ENCODE data around the gene PRPF19.

PRPF19 gene

GRCh38 chr11:60906132-60906972 lies at the start of gene PRPF19:
Gene PRPF19, minus strand, starts transcription at chr11:60906585. Its CDS starts 203 bp downstream, at chr11:60906382.
- peak; percentile 98 to 99 for DNase-seq

DNA sequence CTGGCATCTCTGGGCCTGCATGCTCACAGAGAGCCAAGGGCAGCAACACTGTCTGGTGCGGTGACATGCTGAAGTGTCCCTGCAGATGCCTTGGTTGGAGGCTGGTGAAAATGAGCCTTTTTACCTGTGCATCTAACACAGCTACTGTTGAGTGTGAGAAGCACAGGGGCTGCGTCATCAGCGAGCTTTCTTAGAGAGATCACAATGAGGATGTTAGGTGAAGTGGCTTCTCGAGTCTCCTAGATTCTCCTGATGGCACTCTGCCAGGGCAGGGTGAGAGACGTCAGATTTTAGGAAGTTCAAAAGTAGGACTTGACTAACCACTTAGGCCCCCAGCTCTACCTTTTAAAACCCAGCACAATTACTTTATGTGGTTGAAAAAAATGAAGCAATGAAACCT lies 49.2 kb upstream of the PRPF19 start:
- peak in 1 of 2 donors; percentile 47 for DNase-seq

- peak; percentile 27 to 74 for DNase-seq
These were observed 48.0 kb upstream of the PRPF19 start for GRCh38 chr11:60954421-60954820.

DNA sequence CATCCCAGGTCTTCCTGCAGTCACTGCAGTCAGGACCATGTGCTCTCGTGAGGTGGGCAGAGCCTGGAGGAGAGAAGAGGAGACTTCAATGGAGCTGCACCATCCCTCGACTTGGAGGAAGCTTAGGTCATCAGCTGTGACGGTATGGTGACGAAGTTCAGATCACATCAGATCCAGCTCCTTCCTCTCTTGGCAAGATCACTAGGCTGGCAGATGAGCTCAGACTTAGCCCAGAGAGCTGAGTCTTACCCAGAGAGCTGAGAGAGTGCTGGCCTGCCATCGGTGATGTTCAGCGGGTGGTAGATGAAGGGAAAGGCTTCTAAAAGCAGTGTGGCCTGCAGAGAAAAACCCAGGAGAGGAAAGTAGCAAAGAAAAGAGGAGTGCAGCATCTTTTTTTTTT lies 47.4 kb upstream of the PRPF19 start:
- DNase-seq: peak in 1 of 2 donors; percentile 74

DNA sequence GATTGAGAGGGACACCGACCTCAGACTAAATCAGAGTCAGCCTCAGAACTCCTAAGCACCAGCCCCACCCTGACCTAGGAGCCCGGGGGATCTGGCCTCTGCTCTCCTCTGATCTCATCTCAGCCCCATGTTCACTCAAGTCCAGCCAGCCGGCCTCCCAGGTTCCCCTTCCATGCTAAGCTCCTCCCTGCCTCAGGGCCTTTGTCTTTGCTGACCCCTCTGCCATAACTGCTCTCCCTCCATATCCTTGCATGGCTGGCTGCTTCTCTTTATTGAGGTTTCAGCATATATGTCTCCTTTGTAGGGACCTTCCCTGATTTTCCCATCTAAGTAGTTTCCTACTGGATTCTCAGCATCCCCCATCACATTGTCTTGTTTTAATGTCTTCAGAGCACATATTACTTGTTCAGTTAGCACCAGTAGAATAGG lies 46.4 kb upstream of the PRPF19 start:
- no peak for DNase-seq

GRCh38 chr11:60951904-60952741 lies 45.7 kb upstream of the PRPF19 start, which contains the start of gene SLC15A3:
Gene SLC15A3, minus strand, starts transcription at chr11:60952176. Its CDS starts 625 bp downstream, at chr11:60951551.
- DNase-seq: peak; percentile 50 to 89

DNA sequence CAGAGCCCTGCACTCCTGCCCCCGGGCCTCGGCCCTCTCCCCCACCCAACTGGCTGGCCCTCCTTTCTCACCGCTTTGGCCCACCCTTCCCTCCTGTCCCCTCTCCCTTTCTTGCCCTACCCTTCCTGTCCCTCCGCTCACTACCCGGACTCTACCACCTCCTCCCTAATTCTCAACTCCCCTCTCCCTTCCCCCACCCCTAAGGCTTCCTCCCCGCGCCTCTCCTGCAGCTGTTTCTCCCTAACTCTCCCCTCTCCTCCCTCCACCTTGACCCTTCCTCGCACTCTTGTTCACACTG lies 45.2 kb upstream of the PRPF19 start:
- no peak for DNase-seq

DNA sequence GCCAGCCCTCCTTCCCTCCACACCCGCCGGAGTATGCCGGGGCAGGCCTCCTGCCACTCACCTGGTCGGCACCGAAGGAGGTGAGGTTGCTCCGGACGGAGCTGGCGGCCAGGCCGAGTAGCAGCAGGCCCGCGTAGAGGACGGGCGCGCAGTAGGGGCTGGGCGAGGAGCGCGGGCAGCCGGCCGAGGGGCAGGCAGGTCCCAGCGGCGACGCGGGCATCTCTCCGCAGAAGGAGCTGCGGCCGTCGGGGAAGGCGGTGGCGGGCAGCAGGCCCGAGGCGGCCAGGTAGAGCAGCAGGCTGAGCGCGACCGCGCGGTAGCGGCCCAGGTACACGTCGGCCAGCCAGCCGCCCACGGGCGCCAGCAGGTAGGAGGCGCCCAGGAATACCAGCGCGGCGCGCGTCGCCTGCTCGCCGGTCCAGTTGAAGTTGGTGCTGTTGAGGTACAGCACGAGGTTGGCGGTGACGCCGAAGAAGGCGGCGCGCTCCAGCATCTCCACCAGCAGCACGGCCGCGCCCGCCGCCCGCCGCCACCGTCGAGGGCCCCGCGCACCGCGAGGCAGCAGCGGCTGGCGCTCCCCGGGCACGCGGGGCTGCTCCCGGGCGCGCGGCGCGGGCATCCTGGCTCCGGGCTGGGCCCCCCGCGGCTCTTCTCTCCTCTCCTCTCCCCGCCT lies 44.7 kb upstream of the PRPF19 start:
- DNase-seq: peak; percentile 20 to 44

DNA sequence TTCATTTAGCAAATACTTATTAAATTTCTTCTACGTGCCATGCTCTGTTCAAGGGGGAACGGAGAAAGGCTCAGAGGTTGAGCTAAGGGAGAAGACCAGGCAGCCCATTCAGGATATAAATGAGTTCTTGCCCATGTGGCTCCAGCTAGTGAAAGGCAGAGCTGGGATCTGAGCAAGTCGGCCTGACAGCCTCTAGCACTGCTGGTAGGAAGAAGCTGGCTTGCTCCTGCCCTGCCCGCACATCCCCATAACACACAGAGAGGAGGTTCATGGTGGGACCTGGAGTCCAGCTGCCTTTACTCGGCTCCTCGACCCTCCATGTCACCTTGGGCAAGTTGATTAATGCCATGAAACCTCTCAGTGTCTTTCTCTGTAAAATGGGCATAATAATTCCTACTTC lies 43.6 kb upstream of the PRPF19 start:
- no peak for DNase-seq

GRCh38 chr11:60948250-60948649 lies 41.9 kb upstream of the PRPF19 start:
- no peak for DNase-seq

DNA sequence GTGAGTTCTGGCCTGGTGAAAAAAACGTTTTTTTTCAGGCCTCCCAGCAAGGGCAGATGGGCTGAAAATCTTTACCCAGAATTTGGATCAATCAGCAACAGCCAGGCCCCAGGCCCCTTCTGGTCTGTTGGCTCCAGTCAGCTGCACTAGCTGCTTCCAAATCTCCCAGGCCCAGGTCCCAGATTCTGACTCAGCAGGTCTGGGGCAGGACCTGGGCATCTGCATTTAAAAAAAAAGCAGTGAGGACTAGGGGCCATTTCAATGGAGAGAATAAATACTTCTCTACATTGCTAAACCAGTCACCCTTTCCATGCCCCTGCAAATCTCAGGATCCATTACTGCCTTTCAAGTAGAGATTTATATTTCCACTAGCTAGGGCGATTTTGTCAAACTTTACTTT lies 41.3 kb upstream of the PRPF19 start:
- no peak for DNase-seq

GRCh38 chr11:60946601-60947264 lies 40.3 kb upstream of the PRPF19 start:
- DNase-seq: no peak

DNA sequence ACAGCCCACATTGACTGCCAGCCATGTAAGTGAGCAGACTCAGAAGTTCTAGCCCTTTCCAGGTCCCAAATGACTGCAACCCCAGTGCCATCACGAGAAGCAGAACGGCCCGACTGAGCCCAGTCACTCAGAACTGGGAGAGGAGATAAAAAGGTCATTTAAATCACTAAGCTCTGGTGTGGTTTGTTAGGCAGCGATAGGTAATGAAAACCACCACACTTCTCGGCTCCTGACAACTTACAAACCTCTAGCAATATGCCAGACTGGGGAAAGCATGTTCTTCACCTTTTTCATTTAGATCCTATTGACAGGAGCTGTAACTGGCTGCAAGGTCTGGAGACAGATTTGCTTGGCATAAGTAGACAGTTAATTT lies 38.9 kb upstream of the PRPF19 start:
- DNase-seq: no peak

GRCh38 chr11:60944490-60945294 lies 38.3 kb upstream of the PRPF19 start:
- no peak for DNase-seq

- no peak for DNase-seq
These were observed 36.7 kb upstream of the PRPF19 start for GRCh38 chr11:60942970-60943565.

DNA sequence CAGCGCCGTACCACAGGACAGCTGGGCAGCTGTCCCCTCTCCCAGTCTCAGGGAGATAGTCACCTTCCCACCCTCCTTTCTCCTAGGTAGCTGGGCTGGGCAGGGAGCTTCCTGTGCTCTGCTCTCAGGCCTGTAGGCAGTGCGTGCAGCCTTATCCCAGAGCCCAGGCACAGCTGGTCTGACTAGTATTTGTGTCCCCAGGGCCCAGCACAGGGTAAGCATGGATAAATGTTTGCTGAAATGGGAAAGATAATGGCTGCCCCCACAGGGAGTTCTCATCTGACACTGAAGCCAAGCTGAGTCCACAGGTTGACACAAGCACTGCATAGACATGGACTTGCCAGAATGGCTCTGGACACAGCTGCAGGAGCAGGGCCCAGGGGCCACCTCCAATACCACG lies 35.8 kb upstream of the PRPF19 start:
- DNase-seq: no peak

DNA sequence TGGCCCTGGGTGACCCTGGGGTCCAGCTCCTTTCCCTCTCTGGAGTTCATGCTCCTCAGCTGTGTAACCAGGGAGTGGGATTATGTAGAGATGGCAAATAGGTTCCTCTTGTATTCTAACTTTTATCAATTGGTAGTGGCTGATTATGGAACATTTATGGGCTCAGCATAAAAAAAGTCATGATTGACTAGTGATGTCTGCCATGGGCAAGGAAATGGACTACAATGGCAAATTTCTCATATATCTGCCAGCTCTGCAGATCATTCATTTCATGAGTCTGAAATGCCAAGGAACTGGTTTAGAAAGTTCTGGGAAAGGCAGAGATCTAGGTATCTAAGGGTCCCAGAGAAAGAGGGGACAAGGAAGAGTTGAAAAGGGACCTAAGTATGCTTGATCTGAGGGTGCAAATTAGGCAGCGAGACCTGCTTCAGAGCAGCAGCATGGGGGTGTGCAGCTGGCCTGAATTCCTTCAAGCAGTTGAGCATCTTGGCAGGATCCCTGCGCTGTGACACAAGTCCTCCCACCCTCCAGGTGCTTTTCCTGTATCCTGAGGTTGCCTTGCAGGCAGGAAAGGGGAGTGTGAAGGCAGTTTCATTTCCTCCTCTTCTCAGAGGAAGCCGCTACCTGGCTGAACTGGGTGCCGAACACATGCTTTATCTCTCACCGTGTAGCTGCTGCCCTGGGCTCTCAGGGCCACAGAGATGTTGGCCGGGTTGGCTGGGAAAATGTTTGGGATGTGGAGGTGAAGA lies 35.2 kb upstream of the PRPF19 start:
- DNase-seq: no peak

DNA sequence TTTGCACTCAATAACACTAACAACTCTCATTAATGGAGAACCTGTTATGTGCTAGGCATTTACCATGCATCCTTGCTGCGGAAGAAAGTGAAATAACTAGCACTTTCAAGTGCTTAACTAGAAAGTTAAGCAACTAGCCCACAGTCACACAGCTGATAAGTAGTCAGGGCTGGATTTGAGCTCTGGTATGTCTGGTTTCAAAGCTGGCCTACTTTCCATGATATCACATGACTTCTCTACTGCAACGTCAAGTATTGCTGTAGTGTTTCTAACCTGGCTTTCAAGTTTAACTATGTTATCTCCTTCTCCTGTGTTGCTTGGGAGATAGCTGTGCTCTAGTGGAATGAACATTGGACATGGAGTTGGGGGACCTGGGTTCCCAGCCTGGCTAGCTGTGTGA lies 33.5 kb upstream of the PRPF19 start:
- DNase-seq: no peak

DNA sequence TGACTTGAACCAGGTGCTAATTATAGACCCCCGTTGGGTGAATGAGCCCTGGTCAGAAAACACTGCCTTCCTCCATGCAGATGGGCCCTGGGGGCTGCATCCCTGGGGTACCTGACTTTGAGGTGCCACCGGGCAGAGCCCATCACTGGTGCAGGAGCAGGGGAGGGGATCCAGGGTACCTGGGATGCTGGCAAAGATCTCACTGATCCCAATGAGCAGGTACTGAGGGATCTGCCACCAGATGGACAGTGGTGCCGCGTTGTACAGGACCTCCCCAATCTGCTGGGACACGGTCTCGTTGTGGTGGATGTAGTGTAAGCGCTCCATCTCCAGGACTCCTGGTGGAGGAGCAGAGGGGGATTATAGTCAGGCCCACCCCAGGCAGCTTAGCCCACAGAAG lies 32.9 kb upstream of the PRPF19 start:
- DNase-seq: no peak

- no peak for DNase-seq
These were observed 32.1 kb upstream of the PRPF19 start for GRCh38 chr11:60938500-60938899.

DNA sequence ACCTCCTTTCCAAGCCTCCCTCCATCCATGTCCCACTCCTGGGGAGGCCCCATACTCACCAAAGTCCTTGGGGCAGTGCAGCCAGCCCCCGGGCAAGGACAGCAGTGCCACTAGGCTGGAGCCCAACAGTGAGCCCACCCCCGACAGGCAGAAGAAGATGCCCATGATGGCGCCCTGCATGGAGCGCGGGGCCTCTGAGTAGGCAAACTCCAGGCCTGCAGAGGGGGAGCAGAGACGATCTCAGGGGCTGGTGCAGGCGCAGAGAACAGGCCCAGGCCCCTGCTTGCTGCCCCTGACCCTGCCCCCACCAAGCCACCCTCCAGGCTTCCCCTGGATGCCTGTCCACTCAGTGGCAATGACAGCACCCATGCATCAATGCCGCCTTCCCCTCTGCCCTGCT lies 31.4 kb upstream of the PRPF19 start:
- no peak for DNase-seq

Data from CD4-positive, alpha-beta T cell treated with Interleukin-4 for 1 hour (primary cell).